ENCODE results near the gene MTOR.

GRCh38 chr1:11216074-11216473 is 46.3 kb downstream of the MTOR start:
- TF ChIP-seq POLR2A (IDR thresholded peaks at IDR 0.05; ENCODE audit: low read depth, low read length) (no peak), PAX5 (IDR thresholded peaks at IDR 0.05; ENCODE audit: insufficient read depth, low read length, severe bottlenecking) (no peak)
